Adipocyte (in vitro differentiated cells): Measurements from ENCODE around the gene RPS21.
A peak's percentile ranks its signal among the peaks of the same experiment; 100 is the strongest.

Experiments used
- DNase-seq: peaks from one replicate; pipeline ENCODE4 v3.0.0-alpha.2; 2015; ENCODE audit warnings: low read depth
- H3K27me3 ChIP-seq: replicated peaks from 2 replicates; pipeline ENCODE4 v1.7.0; 2013; ENCODE audit warnings: mild to moderate bottlenecking, low read length, moderate library complexity; ENCODE audit not compliant: control insufficient read depth, insufficient read depth
- H3K36me3 ChIP-seq: 2 replicates; pipeline ENCODE4 v1.7.0; 2013; ENCODE audit warnings: low read length, mild to moderate bottlenecking, moderate library complexity; ENCODE audit not compliant: control insufficient read depth, insufficient read depth, severe bottlenecking
- H3K4me1 ChIP-seq: 2 replicates; pipeline ENCODE4 v1.7.0; 2013; ENCODE audit warnings: mild to moderate bottlenecking, low read length, moderate library complexity; ENCODE audit not compliant: control insufficient read depth, insufficient read depth
- H3K4me3 ChIP-seq: 2 replicates; pipeline ENCODE4 v1.7.0; 2013; ENCODE audit warnings: mild to moderate bottlenecking, low read length, moderate library complexity
- H3K9ac ChIP-seq: 2 replicates; pipeline ENCODE4 v1.7.0; 2013; ENCODE audit warnings: mild to moderate bottlenecking, low read length, moderate library complexity
- H3K9me3 ChIP-seq: 2 replicates; pipeline ENCODE4 v1.7.0; 2013; ENCODE audit warnings: mild to moderate bottlenecking, low read length, moderate library complexity; ENCODE audit not compliant: control insufficient read depth

Gene RPS21

GRCh38 chr20:62348604-62349003 lies 38.3 kb upstream of the RPS21 start:
- no peak overlapping the region for H3K4me3 ChIP-seq

GRCh38 chr20:62349556-62350097 lies 37.3 kb upstream of the RPS21 start:
- Histone ChIP-seq H3K27me3 (no peaks in the 10 kb centered on the region), H3K36me3 (no peaks in the 10 kb centered on the region), H3K4me1 (no peaks in the 10 kb centered on the region), H3K9ac (no peak overlapping the region), H3K9me3 (peaks cover 3% of the 10 kb centered on the region), H3K4me3 (no peak overlapping the region)
- no peak for DNase-seq

More at GRCh38 chr20:62348604-62349003, 38.3 kb upstream of the RPS21 start:
- no peak for DNase-seq
- no peaks in the 10 kb centered on the region for H3K4me1 ChIP-seq
- no peak overlapping the region for H3K9ac ChIP-seq
- peaks cover 3% of the 10 kb centered on the region for H3K9me3 ChIP-seq
- H3K27me3 ChIP-seq, result no peaks in the 10 kb centered on the region
- no peaks in the 10 kb centered on the region for H3K36me3 ChIP-seq

- Histone ChIP-seq H3K9ac (no peak overlapping the region), H3K4me1 (peaks cover 4% of the 10 kb centered on the region), H3K4me3 (no peak overlapping the region), H3K36me3 (no peaks in the 10 kb centered on the region), H3K9me3 (peaks cover 3% of the 10 kb centered on the region), H3K27me3 (no peaks in the 10 kb centered on the region)
- DNase-seq, result no peak
These were observed 36.7 kb upstream of the RPS21 start for GRCh38 chr20:62350098-62350628.

GRCh38 chr20:62350629-62351422 lies 36.1 kb upstream of the RPS21 start:
- Histone ChIP-seq H3K9me3 (peaks cover 3% of the 10 kb centered on the region), H3K4me3 (no peak overlapping the region), H3K36me3 (no peaks in the 10 kb centered on the region), H3K9ac (no peak overlapping the region), H3K27me3 (no peaks in the 10 kb centered on the region), H3K4me1 (peaks cover 11% of the 10 kb centered on the region)
- no peak for DNase-seq

GRCh38 chr20:62351469-62352401 lies 35.2 kb upstream of the RPS21 start:
- H3K36me3 ChIP-seq, result no peaks in the 10 kb centered on the region
- no peak for DNase-seq
- H3K9me3 ChIP-seq, result peaks cover 3% of the 10 kb centered on the region
- H3K4me1 ChIP-seq, result peaks cover 20% of the 10 kb centered on the region
- no peak overlapping the region for H3K9ac ChIP-seq
- H3K27me3 ChIP-seq, result no peaks in the 10 kb centered on the region
- H3K4me3 ChIP-seq, result no peak overlapping the region

- Histone ChIP-seq H3K4me1 (peaks cover 29% of the 10 kb centered on the region), H3K36me3 (no peaks in the 10 kb centered on the region), H3K4me3 (no peak overlapping the region), H3K9ac (no peak overlapping the region), H3K27me3 (no peaks in the 10 kb centered on the region), H3K9me3 (peaks cover 3% of the 10 kb centered on the region)
- DNase-seq, result no peak
These were observed 34.3 kb upstream of the RPS21 start for GRCh38 chr20:62352402-62353288.

- H3K9me3 ChIP-seq, result peaks cover 3% of the 10 kb centered on the region
- H3K27me3 ChIP-seq, result no peaks in the 10 kb centered on the region
- H3K4me1 ChIP-seq, result peaks cover 37% of the 10 kb centered on the region
- no peak overlapping the region for H3K9ac ChIP-seq
- H3K36me3 ChIP-seq, result no peaks in the 10 kb centered on the region
- DNase-seq, result no peak
- no peak overlapping the region for H3K4me3 ChIP-seq
These were observed 33.4 kb upstream of the RPS21 start for GRCh38 chr20:62353289-62354030.

GRCh38 chr20:62354031-62354808 lies 32.7 kb upstream of the RPS21 start:
- H3K27me3 ChIP-seq, result no peaks in the 10 kb centered on the region
- no peaks in the 10 kb centered on the region for H3K9me3 ChIP-seq
- H3K4me3 ChIP-seq, result no peak overlapping the region
- peaks cover 43% of the 10 kb centered on the region for H3K4me1 ChIP-seq
- H3K36me3 ChIP-seq, result no peaks in the 10 kb centered on the region
- DNase-seq, result no peak
- H3K9ac ChIP-seq, result no peak overlapping the region

GRCh38 chr20:62354811-62355341 lies 32.0 kb upstream of the RPS21 start:
- Histone ChIP-seq H3K27me3 (no peaks in the 10 kb centered on the region), H3K36me3 (no peaks in the 10 kb centered on the region), H3K9me3 (no peaks in the 10 kb centered on the region), H3K9ac (peak overlapping the region; percentile 67), H3K4me3 (peak overlapping the region; percentile 50), H3K4me1 (peaks cover 45% of the 10 kb centered on the region)
- DNase-seq, result no peak
